ENCODE results near the gene TVP23C. TPM values are rescaled to one million over a fixed set of nuclear protein-coding genes. Genes with fewer than 3 reads are reported as not detected.
A peak's percentile ranks its signal among the peaks of the same experiment; 100 is the strongest.

TVP23C gene
- total RNA-seq, 1 experiment from 2014 or later = 16.9 TPM

GRCh38 chr17:15493693-15494035, 69.6 kb downstream of the TVP23C start:
- no peaks in the 10 kb centered on the region for H3K79me2 ChIP-seq (ENCODE audit: insufficient read depth, low read length)
- H3K9me3 ChIP-seq (ENCODE audit: control insufficient read depth, low read depth, low read length) = no peaks in the 10 kb centered on the region
- H3K23me2 ChIP-seq (ENCODE audit: insufficient read length, low read depth, low read length, poor library complexity, severe bottlenecking) = no peaks in the 10 kb centered on the region
- H2AFZ ChIP-seq (ENCODE audit: low read length) = no peak overlapping the region
- H2BK15ac ChIP-seq (ENCODE audit: low read depth, low read length) = no peak overlapping the region
- no peaks in the 10 kb centered on the region for H3K27me3 ChIP-seq (ENCODE audit: insufficient read depth, low read length)
- no peaks in the 10 kb centered on the region for H4K20me1 ChIP-seq (ENCODE audit: control insufficient read depth, insufficient read depth, insufficient read length)
- no peak overlapping the region for H4K5ac ChIP-seq (ENCODE audit: insufficient read length, low read depth, low read length)
- Mint-ChIP-seq H3K9me3 (peaks cover 3 to 4% of the 10 kb centered on the region in 2 experiments; a peak in 3 of 5 replicates), H3K27me3 (ENCODE audit: low read depth) (no peaks in the 10 kb centered on the region), H3K4me1 (peaks cover 29 to 32% of the 10 kb centered on the region in 2 experiments), H3K36me3 (ENCODE audit: insufficient read depth in 1 of 3, low read depth in 3 of 3) (peaks cover 30 to 51% (median 35%) of the 10 kb centered on the region in 3 experiments), H3K4me3 (no peak overlapping the region), H3K27ac (0 out of 7 replicates have a peak overlapping the region, but pooled peaks of 1 of the 3 experiments have one; percentile 46)
- no peak overlapping the region for H3K14ac ChIP-seq (ENCODE audit: insufficient read depth, low read length)
- H3K23ac ChIP-seq (ENCODE audit: insufficient read length, low read depth, low read length) = no peak overlapping the region
- H2AK5ac ChIP-seq (ENCODE audit: insufficient read length, low read length) = no peak overlapping the region
- H4K91ac ChIP-seq (ENCODE audit: insufficient read length, low read depth, low read length) = no peak overlapping the region
- no peak overlapping the region for H3K27ac ChIP-seq (ENCODE audit: insufficient read length, low read depth, low read length)
- H3K4me1 ChIP-seq (ENCODE audit: insufficient read depth, low read length) = peaks cover 6% of the 10 kb centered on the region; the same call in 1 of the 2 replicates
- H2BK5ac ChIP-seq (ENCODE audit: insufficient read length, low read length) = no peak overlapping the region
- no peak overlapping the region for H2BK12ac ChIP-seq (ENCODE audit: insufficient read length, low read depth, low read length)
- H3K4me2 ChIP-seq (ENCODE audit: insufficient read depth, insufficient read length, low read length) = no peak overlapping the region
- no peak overlapping the region for H3T11ph ChIP-seq (ENCODE audit: low read length)
- TF ChIP-seq CTCF (conservative IDR thresholded peaks at IDR 0.05) = no peak
- no peaks in the 10 kb centered on the region for H3K79me1 ChIP-seq (ENCODE audit: insufficient read depth, low read depth, low read length, poor library complexity, severe bottlenecking)
- no peak overlapping the region for H3K9ac ChIP-seq (ENCODE audit: extremely low read depth, insufficient read length, low read length)
- no peak overlapping the region for H3K4ac ChIP-seq (ENCODE audit: low read depth, low read length)
- H4K8ac ChIP-seq (replicated peaks; ENCODE audit: insufficient read length, low read depth, low read length) = no peak overlapping the region
- WGBS (ENCODE audit: extremely low coverage, insufficient read length, low lambda C conversion rate) = no CpG with 5 or more reads among the region's 1 CpG
- H3K56ac ChIP-seq (ENCODE audit: insufficient read length, low read depth, low read length) = no peak overlapping the region
- H2BK20ac ChIP-seq (ENCODE audit: low read depth, low read length, poor library complexity, severe bottlenecking) = no peak overlapping the region
- DNase-seq = no peak
- no peak overlapping the region for H2BK120ac ChIP-seq (ENCODE audit: low read depth, low read length, poor library complexity, severe bottlenecking)
- no peak overlapping the region for H3K18ac ChIP-seq (ENCODE audit: insufficient read length, low read depth, low read length)

Data from H9 (cell line).